ENCODE results near the gene PPM1J. TPM values are rescaled to one million over a fixed set of nuclear protein-coding genes. Genes with fewer than 3 reads are reported as not detected.
A peak's percentile ranks its signal among the peaks of the same experiment; 100 is the strongest.

PPM1J gene
- polyA plus RNA-seq, 1 donor: 3.9 TPM

- peak; percentile 90 for DNase-seq (ENCODE audit: low read depth)
Observed at GRCh38 chr1:112704934-112705627, 10.1 kb downstream of the PPM1J start.

- DNase-seq (ENCODE audit: low read depth): no peak
Observed at GRCh38 chr1:112704391-112704933, 10.7 kb downstream of the PPM1J start.

- no peak for DNase-seq (ENCODE audit: low read depth)
Observed at GRCh38 chr1:112703706-112704105, 11.4 kb downstream of the PPM1J start.

- DNase-seq (ENCODE audit: low read depth): no peak
Observed at GRCh38 chr1:112702420-112703261, 12.5 kb downstream of the PPM1J start.

- no peak for DNase-seq (ENCODE audit: low read depth)
Observed at GRCh38 chr1:112702067-112702395, 13.1 kb downstream of the PPM1J start.

- DNase-seq (ENCODE audit: low read depth): no peak
Observed at GRCh38 chr1:112701227-112702066, 13.7 kb downstream of the PPM1J start.

- peak; percentile 82 for DNase-seq (ENCODE audit: low read depth)
Observed at GRCh38 chr1:112700290-112701226, 14.6 kb downstream of the PPM1J start.

- DNase-seq (ENCODE audit: low read depth): no peak
Observed at GRCh38 chr1:112699425-112700144, 15.5 kb downstream of the PPM1J start.

GRCh38 chr1:112698366-112699310 lies 16.5 kb downstream of the PPM1J start:
- no peak for DNase-seq (ENCODE audit: low read depth)

GRCh38 chr1:112697781-112698201 lies 17.3 kb downstream of the PPM1J start:
- no peak for DNase-seq (ENCODE audit: low read depth)

GRCh38 chr1:112696578-112697314 lies 18.4 kb downstream of the PPM1J start:
- DNase-seq (ENCODE audit: low read depth): no peak

GRCh38 chr1:112695276-112695675 lies 19.9 kb downstream of the PPM1J start:
- DNase-seq (ENCODE audit: low read depth): no peak

GRCh38 chr1:112694363-112694929 lies 20.7 kb downstream of the PPM1J start:
- no peak for DNase-seq (ENCODE audit: low read depth)

GRCh38 chr1:112693821-112694220 lies 21.3 kb downstream of the PPM1J start:
- no peak for DNase-seq (ENCODE audit: low read depth)

- DNase-seq (ENCODE audit: low read depth): no peak
Observed at GRCh38 chr1:112692681-112693080, 22.5 kb downstream of the PPM1J start.

GRCh38 chr1:112689842-112690237 lies 25.3 kb downstream of the PPM1J start:
- no peak for DNase-seq (ENCODE audit: low read depth)

GRCh38 chr1:112689196-112689841 lies 25.8 kb downstream of the PPM1J start:
- DNase-seq (ENCODE audit: low read depth): no peak

Measured in forelimb muscle (tissue), 1 donor.